ENCODE results near the gene MR1.

MR1 gene

GRCh38 chr1:181014477-181015250 is 19.1 kb upstream of the MR1 start:
- H3K4me3 ChIP-seq (ENCODE audit: low read depth in 1 of 2, low read length in 1 of 2), result peak overlapping the region in 1 of 2 experiments; percentile 2
- TF ChIP-seq CTCF (IDR thresholded peaks at IDR 0.05), result no peak
- H3K4me1 ChIP-seq (ENCODE audit: control insufficient read depth in 1 of 2, insufficient read depth in 1 of 2, low read depth in 1 of 2, low read length in 1 of 2), result peaks cover 56 to 67% of the 10 kb centered on the region in 2 experiments
- H3K36me3 ChIP-seq, result no peaks in the 10 kb centered on the region
- H3K27ac ChIP-seq, result peak overlapping the region; percentile 89
- no peaks in the 10 kb centered on the region for H3K9me3 ChIP-seq
- no peaks in the 10 kb centered on the region for H3K27me3 ChIP-seq

- peaks cover 51 to 61% of the 10 kb centered on the region in 2 experiments for H3K4me1 ChIP-seq (ENCODE audit: control insufficient read depth in 1 of 2, insufficient read depth in 1 of 2, low read depth in 1 of 2, low read length in 1 of 2)
- H3K36me3 ChIP-seq, result no peaks in the 10 kb centered on the region
- no peak for TF ChIP-seq CTCF (IDR thresholded peaks at IDR 0.05)
- no peaks in the 10 kb centered on the region for H3K9me3 ChIP-seq
- H3K27me3 ChIP-seq, result no peaks in the 10 kb centered on the region
- H3K27ac ChIP-seq, result peak overlapping the region; percentile 89
- H3K4me3 ChIP-seq (ENCODE audit: low read depth in 1 of 2, low read length in 1 of 2), result peak overlapping the region in 1 of 2 experiments; percentile 2
Observed at GRCh38 chr1:181015251-181015615, 18.6 kb upstream of the MR1 start.

- no peak for TF ChIP-seq CTCF (IDR thresholded peaks at IDR 0.05)
- peaks cover 60 to 68% of the 10 kb centered on the region in 2 experiments for H3K4me1 ChIP-seq (ENCODE audit: control insufficient read depth in 1 of 2, insufficient read depth in 1 of 2, low read depth in 1 of 2, low read length in 1 of 2)
Observed at GRCh38 chr1:181016563-181016962, 17.2 kb upstream of the MR1 start.

DNA sequence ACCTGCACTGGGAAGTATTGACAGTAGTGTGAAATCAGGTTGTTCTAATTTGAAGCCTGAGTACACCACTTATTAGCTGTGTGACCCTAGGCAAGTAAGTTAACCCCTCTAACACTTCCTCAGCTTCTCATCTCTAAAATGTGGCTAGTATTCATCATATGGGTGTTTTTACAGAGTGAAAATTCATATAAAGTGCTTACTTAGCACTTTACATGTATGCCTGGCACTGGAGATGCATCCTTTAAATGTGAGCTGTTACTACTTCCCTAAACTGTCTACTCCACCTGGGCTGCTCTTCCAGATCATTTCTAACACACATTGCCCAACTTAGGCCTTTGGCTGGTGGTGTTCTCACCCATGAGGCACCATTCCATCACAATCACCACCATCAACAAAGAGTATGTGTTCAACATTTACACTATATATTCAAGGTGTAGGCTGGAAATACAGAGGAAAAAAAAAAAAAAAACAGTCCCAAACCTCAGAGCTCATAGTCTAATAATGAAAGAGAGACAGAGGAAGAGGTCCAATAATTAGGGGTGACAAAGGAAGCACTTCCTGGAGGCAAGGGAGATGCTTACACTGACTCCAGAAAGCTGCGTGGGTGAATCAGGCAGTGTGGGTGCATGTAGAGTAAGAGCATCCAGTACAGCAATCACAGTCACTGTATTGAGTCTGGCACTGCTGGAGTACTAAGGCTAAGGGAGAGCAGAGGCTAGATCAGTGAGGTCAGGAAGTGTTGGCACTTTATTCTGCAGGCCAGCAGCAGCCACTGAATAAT is 14.7 kb upstream of the MR1 start:
- Histone ChIP-seq H3K36me3 (no peaks in the 10 kb centered on the region), H3K4me1 (ENCODE audit: control insufficient read depth in 1 of 2, insufficient read depth in 1 of 2, low read depth in 1 of 2, low read length in 1 of 2) (peaks cover 44 to 53% of the 10 kb centered on the region in 2 experiments), H3K27ac (peak overlapping the region; percentile 50), H3K4me3 (ENCODE audit: low read depth in 1 of 2, low read length in 1 of 2) (no peak overlapping the region), H3K27me3 (no peaks in the 10 kb centered on the region), H3K9me3 (no peaks in the 10 kb centered on the region)
- TF ChIP-seq CTCF (IDR thresholded peaks at IDR 0.05), result no peak

More at GRCh38 chr1:181016563-181016962, 17.2 kb upstream of the MR1 start:
- Histone ChIP-seq H3K36me3 (no peaks in the 10 kb centered on the region), H3K9me3 (no peaks in the 10 kb centered on the region), H3K27me3 (no peaks in the 10 kb centered on the region), H3K27ac (no peak overlapping the region), H3K4me3 (ENCODE audit: low read depth in 1 of 2, low read length in 1 of 2) (no peak overlapping the region)

GRCh38 chr1:181021159-181021558 is 12.6 kb upstream of the MR1 start:
- Histone ChIP-seq H3K4me1 (ENCODE audit: control insufficient read depth in 1 of 2, insufficient read depth in 1 of 2, low read depth in 1 of 2, low read length in 1 of 2) (peaks cover 23 to 32% of the 10 kb centered on the region in 2 experiments), H3K27me3 (no peaks in the 10 kb centered on the region), H3K9me3 (no peaks in the 10 kb centered on the region), H3K36me3 (no peaks in the 10 kb centered on the region), H3K27ac (peak overlapping the region; percentile 95), H3K4me3 (ENCODE audit: low read depth in 1 of 2, low read length in 1 of 2) (peak overlapping the region; percentile 87 to 100)
- no peak for TF ChIP-seq CTCF (IDR thresholded peaks at IDR 0.05)
